B cell (primary cell): ENCODE measurements around the gene SLC7A10.

Source experiments
- CTCF ChIP-seq: fragments of 200-600 bp; IDR thresholded peaks from one replicate; pipeline ENCODE4 v1.8.0; 2022; ENCODE audit warnings: antibody characterized with exemption, mild to moderate bottlenecking
- EZH2 ChIP-seq: IDR thresholded peaks from 2 replicates; pipeline ENCODE4 v1.6.1; 2012; ENCODE audit warnings: borderline replicate concordance, low read depth, mild to moderate bottlenecking, moderate library complexity, low read length; ENCODE audit not compliant: insufficient read depth, poor library complexity, severe bottlenecking

GRCh38 chr19:33245948-33246708 is 20.5 kb upstream of the SLC7A10 start:
- TF ChIP-seq CTCF (peak; percentile 39), EZH2 (no peak)
